SK-N-SH (cell line): ENCODE results near the gene RASA1. TPM values are rescaled to one million over a fixed set of nuclear protein-coding genes. Genes with fewer than 3 reads are reported as not detected.

Experiments
- CTCF ChIA-PET: fragments of 300-600, 350-600 bp; formaldehyde crosslinking; extraction: SDS; loops from one replicate; lab custom pipeline; 2021; lab: Yijun Ruan, JAX
- POLR2A ChIA-PET: fragments of 350-600 bp; sonication (Branson Sonifier 250); formaldehyde crosslinking; extraction: SDS; loops from one replicate; lab custom pipeline; 2020; ENCODE audit warnings: antibody characterized with exemption, inconsistent platforms; lab: Yijun Ruan, JAX
- DNase-seq: peaks from one replicate; pipeline ENCODE4 v3.0.0; 2012
- H2AFZ ChIP-seq: fragments of 200-600 bp; sonication (generic); 2 replicates; pipeline ENCODE4 v1.8.1; 2016; ENCODE audit warnings: antibody characterized with exemption, mild to moderate bottlenecking, low read depth
- H3F3A ChIP-seq: fragments of 200-600 bp; sonication (generic); replicated peaks from 2 replicates; pipeline ENCODE3; 2016; ENCODE audit warnings: antibody characterized with exemption, mild to moderate bottlenecking; ENCODE audit not compliant: insufficient read depth
- H3K27ac ChIP-seq, 2 experiments: fragments of 200-500 bp in 1 of 2; fragments of 200-600 bp in 1 of 2; sonication (Bioruptor generic) in 1 of 2; sonication (generic), shearing (Covaris generic) in 1 of 2; 2 replicates each; pipeline versions ENCODE4 v1.5.1 to v1.6.1; 2014 to 2016; ENCODE audit warnings: low read depth in 2 of 2, inconsistent platforms in 1 of 2, low read length in 1 of 2, mild to moderate bottlenecking in 1 of 2, mixed read lengths in 1 of 2
- H3K27me3 ChIP-seq: fragments of 200-600 bp; sonication (generic), shearing (Covaris generic); 2 replicates; pipeline ENCODE4 v1.6.1; 2016; ENCODE audit warnings: mixed run types; ENCODE audit not compliant: insufficient read depth
- H3K36me3 ChIP-seq, 2 experiments: fragments of 200-500 bp in 1 of 2; fragments of 200-600 bp in 1 of 2; sonication (Bioruptor generic) in 1 of 2; sonication (generic) in 1 of 2; replicated peaks in 1 of 2; 2 replicates each; pipeline versions ENCODE3 to v1.5.1; 2014 to 2016; ENCODE audit warnings: low read length in 1 of 2, mild to moderate bottlenecking in 1 of 2; ENCODE audit not compliant: insufficient read depth in 2 of 2, control insufficient read depth in 1 of 2
- H3K4me1 ChIP-seq, 2 experiments: fragments of 200-500 bp in 1 of 2; fragments of 200-600 bp in 1 of 2; sonication (Bioruptor generic) in 1 of 2; sonication (generic), shearing (Covaris generic) in 1 of 2; 2 replicates each; pipeline versions ENCODE4 v1.5.1 to v1.6.1; 2014 to 2016; ENCODE audit warnings: low read depth in 1 of 2, low read length in 1 of 2, mixed run types in 1 of 2; ENCODE audit not compliant: insufficient read depth in 2 of 2, control insufficient read depth in 1 of 2
- H3K4me2 ChIP-seq: fragments of 200-600 bp; sonication (generic), shearing (Covaris generic); 2 replicates; pipeline ENCODE4 v1.6.1; 2017; ENCODE audit warnings: mixed run types
- H3K4me3 ChIP-seq, 2 experiments: fragments of 200-500 bp in 1 of 2; fragments of 200-600 bp in 1 of 2; sonication (Bioruptor generic) in 1 of 2; sonication (generic), shearing (Covaris generic) in 1 of 2; 2 replicates each; pipeline versions ENCODE4 v1.5.1 to v1.8.1; 2014 to 2016; ENCODE audit warnings: low read depth in 2 of 2, inconsistent platforms in 1 of 2, low read length in 1 of 2, mild to moderate bottlenecking in 1 of 2, mixed read lengths in 1 of 2, moderate library complexity in 1 of 2
- H3K79me2 ChIP-seq: fragments of 200-600 bp; sonication (generic); 2 replicates; pipeline ENCODE4 v1.8.1; 2017; ENCODE audit warnings: mild to moderate bottlenecking; ENCODE audit not compliant: insufficient read depth
- H3K9ac ChIP-seq: fragments of 200-600 bp; sonication (generic); 2 replicates; pipeline ENCODE4 v1.6.1; 2017; ENCODE audit warnings: mixed run types
- H3K9me2 ChIP-seq: fragments of 200-600 bp; sonication (generic); 2 replicates; pipeline ENCODE4 v1.6.1; 2017; ENCODE audit warnings: mixed run types
- H3K9me3 ChIP-seq: fragments of 200-600 bp; sonication (generic); 2 replicates; pipeline ENCODE4 v1.6.1; 2017; ENCODE audit warnings: mixed run types, mild to moderate bottlenecking, moderate library complexity
- H4K20me1 ChIP-seq: fragments of 200-600 bp; sonication (generic); 2 replicates; pipeline ENCODE4 v1.6.1; 2017; ENCODE audit warnings: mild to moderate bottlenecking, mixed run types; ENCODE audit not compliant: insufficient read depth
- EP300 ChIP-seq, 2 experiments: IDR thresholded peaks; 2 replicates each; pipeline versions ENCODE4 v1.4.0 to v1.6.1; 2012; ENCODE audit warnings: borderline replicate concordance in 1 of 2, low read depth in 1 of 2, low read length in 1 of 2
- FOXJ3 ChIP-seq: sonication (generic); formaldehyde crosslinking; IDR thresholded peaks from 2 replicates; pipeline ENCODE4 v1.5.1; 2020; ENCODE audit warnings: mild to moderate bottlenecking, missing genetic modification reagents
- GATA2 ChIP-seq: sonication (generic); formaldehyde crosslinking; IDR thresholded peaks from 2 replicates; pipeline ENCODE4 v1.5.0; 2020; ENCODE audit warnings: mild to moderate bottlenecking, missing genetic modification reagents
- MAX ChIP-seq: IDR thresholded peaks from 2 replicates; pipeline ENCODE4 v1.4.0; 2012; ENCODE audit warnings: low read depth
- MEF2A ChIP-seq: IDR thresholded peaks from 2 replicates; pipeline ENCODE4 v1.4.0; 2012; ENCODE audit warnings: low read depth, borderline replicate concordance
- MXI1 ChIP-seq: IDR thresholded peaks from 2 replicates; pipeline ENCODE4 v1.6.1; 2012; ENCODE audit warnings: mild to moderate bottlenecking, low read depth, low read length, improper control_type of control experiment
- NFIC ChIP-seq: IDR thresholded peaks from 2 replicates; pipeline ENCODE4 v1.4.0; 2012; ENCODE audit warnings: borderline replicate concordance
- POLR2AphosphoS5 ChIP-seq: IDR thresholded peaks from 2 replicates; pipeline ENCODE4 v1.6.1; 2012; ENCODE audit warnings: low read depth, low read length
- RAD21 ChIP-seq: IDR thresholded peaks from 2 replicates; pipeline ENCODE4 v1.6.1; 2012; ENCODE audit warnings: mild to moderate bottlenecking, low read length
- RCOR1 ChIP-seq: fragments of 150-350 bp; IDR thresholded peaks from 2 replicates; pipeline ENCODE4 v1.6.1; 2017; ENCODE audit warnings: antibody characterized with exemption, low read length
- SIN3A ChIP-seq: IDR thresholded peaks from 2 replicates; pipeline ENCODE4 v1.6.1; 2012; ENCODE audit warnings: low read depth, mild to moderate bottlenecking, low read length, moderate library complexity, borderline replicate concordance
- SMC3 ChIP-seq: IDR thresholded peaks from 2 replicates; pipeline ENCODE4 v1.6.1; 2012; ENCODE audit warnings: low read depth, low read length, improper control_type of control experiment
- USF2 ChIP-seq: fragments of 150-350 bp; IDR thresholded peaks from 2 replicates; pipeline ENCODE4 v1.6.1; 2017; ENCODE audit warnings: antibody characterized with exemption, low read length, low read depth, borderline replicate concordance
- ZBTB33 ChIP-seq: IDR thresholded peaks from 2 replicates; pipeline ENCODE4 v1.4.0; 2012; ENCODE audit warnings: low read depth, borderline replicate concordance
- WGBS: methylation state at CpG from one replicate; pipeline ENCODE4 v1.1.6; 2017; ENCODE audit warnings: low lambda C conversion rate; 5-methylcytosine and 5-hydroxymethylcytosine counted together
- polyA plus RNA-seq, 3 experiments: library from polyadenylated mRNA; depleted of rRNA; stranded (reverse); fragments of >200 nt; gene quantifications; 2 replicates each; pipeline ENCODE4 v1.2.3, GENCODE V29; 2012

RASA1 gene
- polyA plus RNA-seq, 1 of the 3 experiments (the other 2 are of a cell fraction): 49.1 TPM

GRCh38 chr5:87246061-87246460, 21.6 kb upstream of the RASA1 start:
- POLR2A ChIA-PET: no interaction called here
- no peak for TF ChIP-seq ZBTB33
- TF ChIP-seq NFIC: no peak
- no peak for TF ChIP-seq MAX
- no peak for TF ChIP-seq USF2
- TF ChIP-seq RAD21: no peak
- TF ChIP-seq, all 33 proteins: peak for 0
- Histone ChIP-seq H3K9me3 (no peaks in the 10 kb centered on the region), H3F3A (peaks cover 5% of the 10 kb centered on the region), H3K36me3 (no peaks in the 10 kb centered on the region), H2AFZ (no peak overlapping the region), H3K9ac (no peak overlapping the region), H3K27ac (no peak overlapping the region), H3K9me2 (no peaks in the 10 kb centered on the region), H3K4me2 (no peak overlapping the region), H3K4me1 (no peaks in the 10 kb centered on the region), H3K79me2 (no peaks in the 10 kb centered on the region), H3K27me3 (no peaks in the 10 kb centered on the region), H4K20me1 (no peaks in the 10 kb centered on the region), H3K4me3 (no peak overlapping the region)
- DNase-seq: no peak
- CTCF ChIA-PET: no interaction called here

- H3K27ac ChIP-seq: no peak overlapping the region
- no peak overlapping the region for H3K9ac ChIP-seq
- WGBS: 96% methylated on average over 8 of the region's 16 CpGs
- no peaks in the 10 kb centered on the region for H3K36me3 ChIP-seq
- ChIA-PET CTCF (no interaction called here), POLR2A (no interaction called here)
- H3K4me3 ChIP-seq: no peak overlapping the region
- no peaks in the 10 kb centered on the region for H3K4me1 ChIP-seq
- no peak overlapping the region for H2AFZ ChIP-seq
- no peaks in the 10 kb centered on the region for H3K9me2 ChIP-seq
- H3F3A ChIP-seq: peaks cover 5% of the 10 kb centered on the region
- no peaks in the 10 kb centered on the region for H3K9me3 ChIP-seq
- no peak for DNase-seq
- H3K27me3 ChIP-seq: no peaks in the 10 kb centered on the region
- TF ChIP-seq MXI1 (no peak), SMC3 (no peak), MEF2A (no peak), EP300 (IDR thresholded peaks at IDR 0.05; ENCODE audit: borderline replicate concordance in 1 of 2, low read depth in 1 of 2, low read length in 1 of 2) (no peak), RCOR1 (no peak), SIN3A (no peak), FOXJ3 (CRISPR knock-in tag) (no peak), GATA2 (CRISPR knock-in tag) (no peak), NFIC (no peak), POLR2AphosphoS5 (no peak)
- no peaks in the 10 kb centered on the region for H4K20me1 ChIP-seq
- H3K4me2 ChIP-seq: no peak overlapping the region
- H3K79me2 ChIP-seq: no peaks in the 10 kb centered on the region
Measured at GRCh38 chr5:87252283-87252605, 15.4 kb upstream of the RASA1 start.
